Mesodermal cell (in vitro differentiated cells): Measurements from ENCODE around the gene NEURL1B.

Experiments
- H3K27ac ChIP-seq: 2 replicates; pipeline ENCODE4 v1.7.0; 2013; ENCODE audit warnings: mild to moderate bottlenecking, low read depth, low read length, moderate library complexity; ENCODE audit not compliant: severe bottlenecking
- H3K36me3 ChIP-seq: 2 replicates; pipeline ENCODE4 v1.7.1; 2013; ENCODE audit warnings: mild to moderate bottlenecking, low read length, moderate library complexity; ENCODE audit not compliant: control insufficient read depth, insufficient read depth
- H3K4me1 ChIP-seq: one replicate; pipeline ENCODE4 v1.7.1; 2013; ENCODE audit warnings: mild to moderate bottlenecking, low read length; ENCODE audit not compliant: insufficient read depth, control insufficient read depth, poor library complexity, severe bottlenecking
- H3K4me3 ChIP-seq: 2 replicates; pipeline ENCODE4 v1.7.0; 2013; ENCODE audit warnings: low read length, control low read depth, mild to moderate bottlenecking; ENCODE audit not compliant: insufficient read depth, poor library complexity, severe bottlenecking; ENCODE audit errors: extremely low read depth
- H3K9me3 ChIP-seq: 2 replicates; pipeline ENCODE4 v1.7.1; 2013; ENCODE audit warnings: mild to moderate bottlenecking, low read length, moderate library complexity; ENCODE audit not compliant: control insufficient read depth
- WGBS, 2 experiments: methylation state at CpG; one replicate each; pipeline ENCODE4 v1.1.5; 2013; ENCODE audit warnings: missing lambda C conversion rate in 2 of 2; ENCODE audit not compliant: insufficient coverage in 2 of 2; 5-methylcytosine and 5-hydroxymethylcytosine counted together

The NEURL1B gene

DNA sequence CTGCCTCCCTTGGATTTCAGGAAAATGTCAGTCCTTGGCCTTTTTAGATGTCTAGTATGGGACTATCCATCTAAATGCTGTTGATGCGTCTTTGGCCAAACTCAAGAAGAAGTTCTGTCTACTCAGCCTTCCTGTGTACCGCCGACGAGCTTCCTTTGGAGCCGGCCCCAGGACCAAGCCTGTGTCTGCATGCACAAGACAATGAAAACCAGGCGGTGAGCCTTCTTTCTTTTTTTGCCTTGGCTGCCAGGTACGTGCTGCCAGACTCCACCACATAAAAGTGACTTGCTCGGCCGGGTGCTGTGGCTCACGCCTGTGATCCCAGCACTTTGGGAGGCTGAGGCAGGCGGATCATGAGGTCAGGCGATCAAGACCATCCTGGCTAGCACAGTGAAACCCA is 6.0 kb upstream of the NEURL1B start:
- no peak overlapping the region for H3K4me3 ChIP-seq
- no peaks in the 10 kb centered on the region for H3K36me3 ChIP-seq
- H3K27ac ChIP-seq: no peak overlapping the region
- no peaks in the 10 kb centered on the region for H3K4me1 ChIP-seq
- WGBS, 2 experiments: 91% methylated on average over 10 to 12 of the region's 12 CpGs
- H3K9me3 ChIP-seq: no peaks in the 10 kb centered on the region

DNA sequence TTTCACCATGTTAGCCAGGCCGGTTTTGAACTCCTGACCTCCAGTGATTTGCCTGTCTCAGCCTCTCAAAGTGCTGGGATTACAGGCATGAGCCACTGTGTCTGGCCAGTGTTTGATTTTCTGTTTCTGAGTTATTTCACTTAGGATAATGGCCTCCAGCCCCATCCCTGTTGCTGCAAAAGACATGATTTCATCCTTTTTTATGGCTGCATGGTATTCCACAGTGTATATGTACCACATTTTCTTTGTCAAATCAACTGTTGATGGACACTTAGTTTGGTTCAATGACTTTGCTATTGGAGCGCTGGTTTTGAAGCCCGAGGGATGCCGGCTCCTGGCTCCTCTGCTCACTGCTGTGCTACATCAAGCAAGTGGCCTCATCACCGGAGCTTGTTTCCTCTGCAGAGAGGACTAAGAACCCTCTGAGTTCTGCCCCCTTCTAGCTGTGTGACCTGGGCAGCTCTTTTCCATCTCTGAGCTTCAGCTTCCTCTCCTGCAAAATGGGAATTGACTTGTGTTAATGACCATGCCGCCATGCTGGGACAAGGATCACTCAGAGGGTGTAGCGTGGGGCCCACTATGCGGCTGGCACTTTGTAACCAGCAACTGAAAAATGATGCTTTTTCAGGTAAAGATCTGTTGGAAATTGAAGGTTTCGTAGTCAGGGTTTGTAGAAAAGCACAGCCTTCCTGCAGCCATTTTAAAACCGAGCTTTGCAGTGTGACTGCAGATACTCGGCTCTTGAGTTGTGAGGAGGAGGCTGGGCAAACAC is 4.6 kb upstream of the NEURL1B start:
- Histone ChIP-seq H3K4me1 (peaks cover 5% of the 10 kb centered on the region), H3K36me3 (no peaks in the 10 kb centered on the region), H3K9me3 (no peaks in the 10 kb centered on the region), H3K4me3 (no peak overlapping the region), H3K27ac (no peak overlapping the region)
- WGBS, 2 experiments: 94 to 98% methylated on average over 11 of the region's 11 CpGs

DNA sequence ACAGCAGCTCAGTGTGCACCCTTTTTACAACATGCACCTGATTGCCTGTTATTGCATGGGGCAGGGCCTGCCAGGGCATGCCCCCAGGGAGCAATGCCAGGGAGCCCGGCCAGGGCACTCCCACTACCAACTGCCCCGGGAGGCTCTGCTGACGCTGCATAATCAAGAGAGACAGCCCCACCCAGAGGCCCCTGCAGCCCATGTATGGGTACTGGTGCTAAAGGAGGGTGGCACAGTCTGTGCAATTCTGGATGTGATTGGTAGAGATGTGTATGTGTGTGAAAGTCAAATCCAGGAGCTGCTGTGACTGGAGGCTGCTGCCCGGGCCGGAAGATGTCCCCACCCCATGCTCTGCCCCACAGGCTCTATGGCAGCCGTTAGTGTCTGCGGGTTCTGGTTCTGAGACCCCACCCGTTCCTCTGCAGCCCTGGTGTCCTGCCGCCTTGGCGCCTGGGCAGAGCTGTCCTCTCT is 3.9 kb upstream of the NEURL1B start:
- Histone ChIP-seq H3K4me3 (no peak overlapping the region), H3K9me3 (no peaks in the 10 kb centered on the region), H3K27ac (no peak overlapping the region), H3K36me3 (no peaks in the 10 kb centered on the region), H3K4me1 (peaks cover 5% of the 10 kb centered on the region)
- WGBS, 2 experiments: 84 to 87% methylated on average over 8 to 10 of the region's 10 CpGs

DNA sequence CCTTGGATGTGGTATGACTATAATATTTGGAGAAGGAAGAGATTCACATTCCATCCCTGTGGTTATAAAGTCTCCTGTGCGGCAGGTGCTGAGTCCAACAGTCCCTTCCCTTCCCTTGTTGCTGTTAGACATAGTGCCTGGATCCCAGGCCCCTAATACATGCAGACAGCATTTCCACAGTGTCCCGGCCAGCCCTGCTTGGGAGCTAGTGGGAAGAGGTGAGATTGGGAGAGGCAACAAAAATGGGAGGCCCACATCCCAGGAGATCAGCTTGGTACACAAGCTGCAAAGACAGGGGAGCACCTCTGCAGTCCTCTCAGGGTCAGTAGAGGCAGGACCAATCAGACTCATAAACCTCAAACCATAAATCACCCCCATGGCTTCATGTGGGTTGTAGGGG is 3.3 kb upstream of the NEURL1B start:
- WGBS, 2 experiments: 90% methylated on average over 2 of the region's 2 CpGs; no CpG with 5 or more reads in 1 of the 2 experiments
- Histone ChIP-seq H3K27ac (no peak overlapping the region), H3K4me3 (no peak overlapping the region), H3K36me3 (no peaks in the 10 kb centered on the region), H3K4me1 (peaks cover 9% of the 10 kb centered on the region), H3K9me3 (no peaks in the 10 kb centered on the region)

DNA sequence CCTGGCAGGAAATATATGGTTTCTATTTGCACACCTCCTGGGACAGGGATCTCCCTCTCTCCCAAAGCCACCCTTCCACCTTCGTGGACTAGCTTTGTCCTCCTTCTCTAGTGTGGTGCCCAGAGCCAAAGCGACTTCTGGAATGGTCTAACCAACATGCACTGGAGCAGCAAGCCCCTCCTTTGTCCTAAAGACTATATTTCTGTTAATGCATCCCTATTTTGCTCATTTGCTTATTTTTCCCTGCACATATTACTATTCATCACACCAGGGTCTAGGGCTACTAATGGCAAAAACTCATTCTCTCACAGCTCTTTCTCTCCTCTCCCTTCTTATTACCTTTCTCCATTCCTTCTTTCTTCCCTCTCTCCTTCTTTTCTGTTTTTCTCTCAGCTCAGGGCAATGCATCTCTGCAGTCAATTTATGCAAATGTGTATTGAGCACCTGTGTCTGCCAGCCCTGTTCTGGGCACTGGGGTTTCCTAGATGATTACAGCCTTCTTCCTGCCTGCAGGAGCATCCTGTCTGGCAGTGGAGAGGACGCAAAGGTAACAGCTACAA is 2.8 kb upstream of the NEURL1B start:
- Histone ChIP-seq H3K36me3 (no peaks in the 10 kb centered on the region), H3K4me3 (no peak overlapping the region), H3K27ac (no peak overlapping the region), H3K4me1 (peaks cover 12% of the 10 kb centered on the region), H3K9me3 (no peaks in the 10 kb centered on the region)
- 74 to 86% methylated on average over 2 to 3 of the region's 3 CpGs for WGBS, 2 experiments

DNA sequence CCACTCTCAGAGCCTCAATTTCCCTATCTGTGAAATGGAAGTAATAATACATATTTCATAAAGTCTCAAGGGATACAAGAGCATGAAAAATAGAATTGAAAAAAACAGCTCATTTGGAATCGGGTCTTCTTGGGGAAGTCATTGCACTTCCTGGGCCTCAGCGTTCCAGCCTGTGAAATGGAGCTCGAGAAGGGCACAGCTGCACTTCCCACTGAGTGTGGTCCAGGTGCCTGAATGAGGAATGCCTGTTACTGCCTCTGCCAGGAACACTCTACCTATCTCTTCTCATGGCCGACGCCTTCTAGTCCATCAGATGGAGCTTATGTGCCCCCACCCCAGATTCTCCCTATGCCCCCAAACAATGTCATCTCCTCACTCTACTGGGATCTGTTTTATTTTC is 924 bp upstream of the NEURL1B start:
- no peak overlapping the region for H3K27ac ChIP-seq
- H3K4me3 ChIP-seq: peak overlapping the region; percentile 83
- no peaks in the 10 kb centered on the region for H3K9me3 ChIP-seq
- H3K36me3 ChIP-seq: peaks cover 13% of the 10 kb centered on the region
- 75 to 90% methylated on average over 4 to 5 of the region's 5 CpGs for WGBS, 2 experiments
- peaks cover 17% of the 10 kb centered on the region for H3K4me1 ChIP-seq

DNA sequence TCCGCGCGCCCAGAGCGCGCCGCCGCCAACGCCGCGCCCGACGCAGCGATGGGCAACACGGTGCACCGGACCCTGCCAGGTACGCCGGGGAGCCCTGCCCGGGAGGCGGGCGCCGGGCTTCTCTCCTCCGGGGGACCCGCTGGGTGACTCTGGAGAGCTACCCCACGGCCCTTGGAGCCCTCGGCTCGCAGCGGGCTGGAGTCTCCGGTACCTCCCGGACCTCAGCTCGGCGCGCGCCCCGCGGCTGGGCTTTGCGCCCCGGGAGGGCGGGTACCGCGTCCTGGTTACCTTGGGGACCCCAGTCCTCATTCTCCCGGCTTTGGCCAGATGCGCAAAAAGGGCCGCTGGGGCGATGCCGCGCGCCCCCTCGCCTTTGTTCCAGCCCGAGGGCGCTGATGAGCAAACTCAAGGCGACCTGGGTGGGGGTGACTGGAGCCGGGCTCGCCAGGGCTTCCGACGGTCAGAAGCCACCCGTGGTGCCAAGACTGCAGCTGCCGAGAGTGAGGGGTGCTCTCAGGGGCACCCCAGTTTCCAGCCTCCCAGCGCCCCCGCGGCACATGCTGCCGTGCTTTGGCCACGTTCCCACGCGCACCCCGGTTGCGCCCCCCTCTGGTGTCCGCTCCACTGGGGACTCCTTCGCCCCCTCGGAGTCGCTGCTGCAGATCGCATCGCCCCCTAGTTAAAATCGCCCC is 442 bp downstream of the NEURL1B start:
- Histone ChIP-seq H3K9me3 (no peaks in the 10 kb centered on the region), H3K36me3 (peaks cover 16% of the 10 kb centered on the region), H3K4me1 (peaks cover 17% of the 10 kb centered on the region), H3K4me3 (peak overlapping the region; percentile 83), H3K27ac (no peak overlapping the region)
- 1 to 2% methylated on average over 59 to 63 of the region's 73 CpGs for WGBS, 2 experiments

DNA sequence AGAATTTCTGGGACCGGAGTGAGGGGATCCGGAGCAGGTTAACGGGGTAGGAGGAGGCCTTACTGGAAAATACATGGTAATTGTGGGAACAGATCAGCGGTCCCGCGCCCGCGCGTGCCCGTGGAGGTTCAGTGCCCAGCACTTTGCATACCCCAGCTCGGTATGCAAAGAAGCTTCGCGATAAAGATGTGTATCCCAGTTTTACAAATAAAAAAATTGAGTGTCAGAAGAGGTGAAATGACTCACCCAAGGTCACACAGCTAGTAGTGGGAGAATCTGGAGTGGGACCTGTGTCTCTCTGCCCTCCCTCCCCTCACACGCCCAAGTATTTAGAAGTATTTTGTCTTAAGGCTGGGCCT is 967 bp downstream of the NEURL1B start:
- H3K4me1 ChIP-seq: peaks cover 17% of the 10 kb centered on the region
- peak overlapping the region; percentile 83 for H3K4me3 ChIP-seq
- H3K36me3 ChIP-seq: peaks cover 16% of the 10 kb centered on the region
- no peaks in the 10 kb centered on the region for H3K9me3 ChIP-seq
- WGBS, 2 experiments: 22 to 42% methylated on average over 8 to 10 of the region's 14 CpGs
- H3K27ac ChIP-seq: no peak overlapping the region

DNA sequence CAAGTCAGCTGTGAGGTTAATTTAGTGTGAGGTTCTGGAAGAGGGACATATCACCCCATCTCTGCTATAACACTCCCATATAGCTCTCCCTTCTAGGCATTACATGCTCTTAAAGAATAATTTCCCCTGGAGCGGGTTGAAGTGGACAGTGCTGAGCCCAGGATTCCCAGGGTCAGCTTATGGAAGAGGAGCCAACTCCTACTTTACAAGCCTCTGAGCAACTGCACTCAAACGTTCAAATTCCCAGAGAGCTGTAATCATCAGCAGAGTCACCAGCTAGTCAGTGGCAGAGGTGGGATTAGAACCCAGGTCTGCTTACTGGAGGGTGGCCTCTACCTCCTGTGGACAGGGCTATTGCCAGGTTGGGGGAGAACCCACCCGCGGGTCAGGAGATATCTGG is 1.4 kb downstream of the NEURL1B start:
- peak overlapping the region; percentile 83 for H3K4me3 ChIP-seq
- H3K9me3 ChIP-seq: no peaks in the 10 kb centered on the region
- peaks cover 16% of the 10 kb centered on the region for H3K36me3 ChIP-seq
- no peak overlapping the region for H3K27ac ChIP-seq
- WGBS, 2 experiments: 64 to 78% methylated on average over 3 to 4 of the region's 4 CpGs
- peaks cover 19% of the 10 kb centered on the region for H3K4me1 ChIP-seq

DNA sequence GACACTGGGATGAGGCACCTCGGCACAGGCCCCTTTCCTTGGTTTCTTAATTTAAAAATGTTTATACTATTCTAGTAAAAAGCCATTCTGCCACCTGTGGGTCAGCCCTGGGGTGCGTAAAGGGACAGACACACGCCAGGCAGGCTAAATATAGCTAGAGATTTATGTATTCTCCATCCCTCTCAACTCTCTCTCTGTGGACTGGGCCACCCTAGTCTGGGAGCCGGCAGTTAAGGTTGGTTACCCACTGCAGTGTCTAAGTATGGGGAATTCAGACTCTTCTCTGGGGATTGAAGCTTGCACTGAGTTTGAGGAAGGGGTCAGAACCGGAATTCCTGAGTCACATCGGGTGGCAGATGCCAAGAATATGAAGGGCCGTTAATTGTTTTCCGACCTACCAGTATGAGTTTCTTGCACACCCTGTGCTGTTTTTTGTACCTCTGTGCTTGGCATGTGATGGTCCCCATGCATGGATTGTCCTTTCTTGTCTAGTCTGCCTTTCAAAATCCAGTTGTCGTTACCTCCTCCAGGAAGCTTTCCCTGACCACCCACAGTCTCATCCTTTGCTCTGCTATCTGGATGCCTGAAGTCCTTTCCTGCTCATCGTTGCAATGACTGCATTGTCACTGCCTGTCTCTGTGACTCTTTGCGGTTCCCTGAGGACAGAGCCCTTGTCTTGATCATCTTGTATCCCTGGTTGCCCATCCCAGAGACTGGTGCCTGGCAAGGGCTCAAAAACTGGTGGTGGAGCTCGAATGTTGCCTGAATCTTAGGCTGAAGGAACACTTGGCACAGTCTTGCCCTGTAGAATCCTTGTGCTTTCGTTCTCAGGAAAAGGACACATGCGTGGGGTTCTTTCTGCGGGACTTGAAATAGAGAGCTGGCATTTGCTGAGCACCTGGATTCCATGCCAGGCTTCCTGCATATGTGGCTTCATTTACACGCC is 2.1 kb downstream of the NEURL1B start:
- Histone ChIP-seq H3K4me3 (no peak overlapping the region), H3K36me3 (peaks cover 19% of the 10 kb centered on the region), H3K9me3 (no peaks in the 10 kb centered on the region), H3K4me1 (peaks cover 23% of the 10 kb centered on the region), H3K27ac (no peak overlapping the region)
- 83 to 87% methylated on average over 12 to 14 of the region's 16 CpGs for WGBS, 2 experiments
